A549 (cell line): ENCODE data around the gene RBMS3. TPM values are rescaled to one million over a fixed set of nuclear protein-coding genes. Genes with fewer than 3 reads are reported as not detected.

Source experiments
- ATAC-seq, 2 experiments: fragments of 200-7000 bp in 1 of 2; fragments of >200 bp in 1 of 2; cut with Nextera tagmentation in 1 of 2; cut with Tn5 transposase in 1 of 2; 3 replicates each; pipeline versions ENCODE4 v1.8.0 to v1.9.1; 2018 to 2020; ENCODE audit warnings: mild to moderate bottlenecking in 1 of 2, moderate library complexity in 1 of 2
- CTCF ChIA-PET: fragments of 300-600 bp; sonication (Branson Sonifier 250); formaldehyde crosslinking; extraction: SDS; loops from one replicate; lab custom pipeline; 2021; ENCODE audit warnings: antibody characterized with exemption, inconsistent platforms; lab: Yijun Ruan, JAX
- POLR2A ChIA-PET: fragments of 350-600 bp; formaldehyde crosslinking; extraction: SDS; loops from one replicate; lab custom pipeline; 2021; ENCODE audit warnings: antibody characterized with exemption, inconsistent platforms; lab: Yijun Ruan, JAX
- DNase-seq, 2 experiments: peaks; one replicate each; pipeline versions ENCODE4 v3.0.0 to v3.0.0-alpha.2; 2011 to 2016; ENCODE audit warnings: low read depth in 1 of 2, low spot score in 1 of 2
- FAIRE-seq: peaks from 2 replicates; lab custom pipeline; 2011; peaks lifted over from hg19 to GRCh38; lab: Jason Lieb, UNC
- H3K27ac ChIP-seq, 2 experiments: fragments of >200 bp; sonication (Bioruptor Twin); formaldehyde crosslinking; 3 replicates each; pipeline ENCODE4 v1.5.1; 2016 to 2017
- H3K4me1 ChIP-seq: fragments of >200 bp; sonication (Bioruptor Twin); formaldehyde crosslinking; 3 replicates; pipeline ENCODE4 v1.6.1; 2016
- H3K4me2 ChIP-seq: fragments of >200 bp; sonication (Bioruptor Twin); formaldehyde crosslinking; 3 replicates; pipeline ENCODE4 v1.6.1; 2016
- H3K4me3 ChIP-seq: fragments of >200 bp; sonication (Bioruptor Twin); formaldehyde crosslinking; 3 replicates; pipeline ENCODE4 v1.5.1; 2016
- H3K9me3 ChIP-seq: fragments of >200 bp; sonication (Bioruptor Twin); formaldehyde crosslinking; 3 replicates; pipeline ENCODE4 v1.6.1; 2016
- BHLHE40 ChIP-seq: IDR thresholded peaks from 2 replicates; pipeline ENCODE4 v1.6.1; 2012; ENCODE audit warnings: low read depth, low read length, inconsistent platforms
- CBX2 ChIP-seq: fragments of 200-600 bp; sonication (generic); IDR thresholded peaks from 2 replicates; pipeline ENCODE4 v1.6.1; 2016; ENCODE audit warnings: low read depth, mild to moderate bottlenecking, borderline replicate concordance
- EHF ChIP-seq: fragments of 250-450 bp; sonication (Bioruptor Pico); IDR thresholded peaks from 2 replicates; pipeline ENCODE4 v1.5.0; 2020; ENCODE audit warnings: mild to moderate bottlenecking
- GATA3 ChIP-seq: IDR thresholded peaks from 2 replicates; pipeline ENCODE4 v1.6.1; 2012; ENCODE audit warnings: borderline replicate concordance
- HEYL ChIP-seq: fragments of 250-450 bp; sonication (Bioruptor Pico); IDR thresholded peaks from 2 replicates; pipeline ENCODE4 v1.8.0; 2021; ENCODE audit warnings: mild to moderate bottlenecking, moderate library complexity
- HOXA7 ChIP-seq: fragments of 250-450 bp; sonication (Bioruptor Pico); IDR thresholded peaks from 2 replicates; pipeline ENCODE4 v1.5.0; 2020; ENCODE audit warnings: mild to moderate bottlenecking, moderate library complexity
- MAFK ChIP-seq: fragments of 450-650 bp; IDR thresholded peaks from 2 replicates; pipeline ENCODE4 v1.6.1; 2014; ENCODE audit not compliant: partially characterized antibody
- MAX ChIP-seq: IDR thresholded peaks from 2 replicates; pipeline ENCODE4 v1.6.1; 2012
- MAZ ChIP-seq: fragments of 150-350 bp; IDR thresholded peaks from 2 replicates; pipeline ENCODE4 v1.6.1; 2014; ENCODE audit warnings: antibody characterized with exemption, low read depth, low read length, borderline replicate concordance
- NFE2L2 ChIP-seq: fragments of 150-350 bp; conservative IDR thresholded peaks from 2 replicates; pipeline ENCODE4 v1.6.1; 2014; ENCODE audit warnings: low read length
- NPAS2 ChIP-seq: fragments of 250-450 bp; sonication (Bioruptor Pico); IDR thresholded peaks from 2 replicates; pipeline ENCODE4 v1.8.0; 2022; ENCODE audit warnings: mild to moderate bottlenecking, moderate library complexity, borderline replicate concordance
- POLR2AphosphoS2 ChIP-seq: conservative IDR thresholded peaks from 2 replicates; pipeline ENCODE4 v1.6.1; 2012; ENCODE audit warnings: low read length, improper control_type of control experiment, inconsistent platforms
- RAD21 ChIP-seq, 2 experiments: fragments of >200 bp in 1 of 2; sonication (Bioruptor Twin) in 1 of 2; formaldehyde crosslinking in 1 of 2; IDR thresholded peaks in 1 of 2; conservative IDR thresholded peaks in 1 of 2; 2 replicates in 1 of 2; 3 replicates in 1 of 2; pipeline ENCODE4 v1.6.1; 2012 to 2018; ENCODE audit warnings: inconsistent platforms in 1 of 2
- RNF2 ChIP-seq: fragments of 200-600 bp; sonication (generic); IDR thresholded peaks from 2 replicates; pipeline ENCODE4 v1.6.1; 2016; ENCODE audit warnings: low read depth, mild to moderate bottlenecking, antibody characterized with exemption, moderate library complexity, borderline replicate concordance
- SREBF2 ChIP-seq: fragments of 450-650 bp; IDR thresholded peaks from 2 replicates; pipeline ENCODE4 v1.6.1; 2014; ENCODE audit warnings: mild to moderate bottlenecking, moderate library complexity
- TFCP2L1 ChIP-seq: fragments of 250-450 bp; sonication (Bioruptor Pico); IDR thresholded peaks from 2 replicates; pipeline ENCODE4 v1.5.0; 2021; ENCODE audit warnings: mild to moderate bottlenecking
- TP53 ChIP-seq: fragments of 250-450 bp; sonication (Bioruptor Pico); IDR thresholded peaks from 2 replicates; pipeline ENCODE4 v1.5.0; 2021; ENCODE audit warnings: mild to moderate bottlenecking, moderate library complexity
- ZC3H11A ChIP-seq: fragments of 450-650 bp; IDR thresholded peaks from 2 replicates; pipeline ENCODE4 v1.6.1; 2014; ENCODE audit warnings: antibody characterized with exemption, mild to moderate bottlenecking
- ZSCAN20 ChIP-seq: fragments of 250-450 bp; sonication (Bioruptor Pico); IDR thresholded peaks from 2 replicates; pipeline ENCODE4 v1.8.0; 2022; ENCODE audit warnings: mild to moderate bottlenecking, moderate library complexity
- WGBS: methylation state at CpG from one replicate; pipeline ENCODE4 v1.1.6; 2017; ENCODE audit errors: missing lambda C conversion rate; 5-methylcytosine and 5-hydroxymethylcytosine counted together
- polyA plus RNA-seq, 4 experiments: library from polyadenylated mRNA; depleted of rRNA in 3 of 4; stranded (reverse); fragments of >200 nt; fragmentation: RNase III in 1 of 4; extraction: RNeasy Plus Mini Kit Qiagen cat#74134 plus additional on column Dnase treatment in 1 of 4; gene quantifications; 2 replicates in 3 of 4; 3 replicates in 1 of 4; pipeline ENCODE4 v1.2.3, GENCODE V29; 2011 to 2017
- TF ChIP-seq, protein P1 (sequence below): fragments of >200 bp; sonication (Bioruptor Twin); formaldehyde crosslinking; IDR thresholded peaks from 3 replicates; pipeline ENCODE4 v1.5.1; 2016
- TF ChIP-seq, protein P2 (sequence below): fragments of 250-450 bp; sonication (Bioruptor Pico); IDR thresholded peaks from 2 replicates; pipeline ENCODE4 v1.5.0; 2021; ENCODE audit warnings: mild to moderate bottlenecking, moderate library complexity, borderline replicate concordance
- TF ChIP-seq, protein P3 (sequence below): fragments of 150-350 bp; IDR thresholded peaks from 2 replicates; pipeline ENCODE4 v1.6.1; 2014; ENCODE audit warnings: low read depth, mild to moderate bottlenecking, low read length

Gene RBMS3
- polyA plus RNA-seq, 2 of the 4 experiments (the other 2 are of a cell fraction) = 0.92 to 4.1 TPM

DNA sequence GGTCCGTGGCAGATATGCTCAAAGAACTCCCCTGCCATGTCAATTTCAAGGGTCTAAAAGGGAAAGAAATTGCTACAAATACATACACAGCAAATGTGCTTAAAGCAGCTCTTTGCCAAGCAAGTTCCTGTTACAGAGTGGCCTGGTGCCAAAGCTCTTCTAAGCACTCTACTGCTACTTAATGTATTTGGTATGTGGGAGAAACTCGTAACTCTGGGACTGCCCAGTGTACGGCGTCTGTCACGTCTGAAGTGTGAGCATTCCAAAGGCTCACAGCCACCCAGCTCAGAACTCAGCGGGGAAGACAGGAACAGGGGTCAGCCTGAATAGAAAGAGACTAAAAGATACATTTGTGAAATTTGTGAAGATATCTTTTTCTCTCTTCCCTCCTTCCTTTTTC lies 54.6 kb downstream of the RBMS3 start:
- peak; percentile 51 to 89 for DNase-seq
- ChIA-PET CTCF (interaction anchor here (3.7 kb wide), 1 partner anchor 10 kb away, joined by 10 read pairs; no protein-coding TSS in a partner anchor), POLR2A (interaction anchor here (1.4 kb wide), 1 partner anchor 9 kb away, joined by 5 read pairs; no protein-coding TSS in a partner anchor)
- Histone ChIP-seq H3K27ac (peak overlapping the region; percentile 75 to 82), H3K4me2 (peak overlapping the region; percentile 88), H3K4me3 (peak overlapping the region; percentile 30), H3K9me3 (no peaks in the 10 kb centered on the region), H3K4me1 (peaks cover 54% of the 10 kb centered on the region)
- WGBS = under 1% methylated on average over 6 of the region's 6 CpGs
- TF ChIP-seq ZC3H11A = no peak
- peak; percentile 65 for TF ChIP-seq MAX
- peak; percentile 21; the same call in 1 of the 2 replicates for TF ChIP-seq GATA3
- TF ChIP-seq NFE2L2 = no peak
- peak; percentile 14 to 29; a peak in 2 of 5 replicates for TF ChIP-seq RAD21 (conservative IDR thresholded peaks at IDR 0.05 in 1 of 2, IDR thresholded peaks at IDR 0.05 in 1 of 2)
- TF ChIP-seq MAFK = peak; percentile 19
- ATAC-seq = peak; percentile 89 to 97
- peak; percentile 59 for FAIRE-seq

- TF ChIP-seq ZSCAN20 (CRISPR knock-in tag) (no peak), MAZ (no peak), MAFK (no peak), EHF (CRISPR knock-in tag) (no peak), HEYL (CRISPR knock-in tag) (no peak), POLR2AphosphoS2 (no peak), BHLHE40 (no peak), SREBF2 (no peak), TP53 (no peak), TFCP2L1 (CRISPR knock-in tag) (no peak), CBX2 (no peak), HOXA7 (no peak), RNF2 (no peak), NPAS2 (no peak)
- TF ChIP-seq, protein P1, sequence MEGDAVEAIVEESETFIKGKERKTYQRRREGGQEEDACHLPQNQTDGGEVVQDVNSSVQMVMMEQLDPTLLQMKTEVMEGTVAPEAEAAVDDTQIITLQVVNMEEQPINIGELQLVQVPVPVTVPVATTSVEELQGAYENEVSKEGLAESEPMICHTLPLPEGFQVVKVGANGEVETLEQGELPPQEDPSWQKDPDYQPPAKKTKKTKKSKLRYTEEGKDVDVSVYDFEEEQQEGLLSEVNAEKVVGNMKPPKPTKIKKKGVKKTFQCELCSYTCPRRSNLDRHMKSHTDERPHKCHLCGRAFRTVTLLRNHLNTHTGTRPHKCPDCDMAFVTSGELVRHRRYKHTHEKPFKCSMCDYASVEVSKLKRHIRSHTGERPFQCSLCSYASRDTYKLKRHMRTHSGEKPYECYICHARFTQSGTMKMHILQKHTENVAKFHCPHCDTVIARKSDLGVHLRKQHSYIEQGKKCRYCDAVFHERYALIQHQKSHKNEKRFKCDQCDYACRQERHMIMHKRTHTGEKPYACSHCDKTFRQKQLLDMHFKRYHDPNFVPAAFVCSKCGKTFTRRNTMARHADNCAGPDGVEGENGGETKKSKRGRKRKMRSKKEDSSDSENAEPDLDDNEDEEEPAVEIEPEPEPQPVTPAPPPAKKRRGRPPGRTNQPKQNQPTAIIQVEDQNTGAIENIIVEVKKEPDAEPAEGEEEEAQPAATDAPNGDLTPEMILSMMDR = no peak
- TF ChIP-seq, protein P2, sequence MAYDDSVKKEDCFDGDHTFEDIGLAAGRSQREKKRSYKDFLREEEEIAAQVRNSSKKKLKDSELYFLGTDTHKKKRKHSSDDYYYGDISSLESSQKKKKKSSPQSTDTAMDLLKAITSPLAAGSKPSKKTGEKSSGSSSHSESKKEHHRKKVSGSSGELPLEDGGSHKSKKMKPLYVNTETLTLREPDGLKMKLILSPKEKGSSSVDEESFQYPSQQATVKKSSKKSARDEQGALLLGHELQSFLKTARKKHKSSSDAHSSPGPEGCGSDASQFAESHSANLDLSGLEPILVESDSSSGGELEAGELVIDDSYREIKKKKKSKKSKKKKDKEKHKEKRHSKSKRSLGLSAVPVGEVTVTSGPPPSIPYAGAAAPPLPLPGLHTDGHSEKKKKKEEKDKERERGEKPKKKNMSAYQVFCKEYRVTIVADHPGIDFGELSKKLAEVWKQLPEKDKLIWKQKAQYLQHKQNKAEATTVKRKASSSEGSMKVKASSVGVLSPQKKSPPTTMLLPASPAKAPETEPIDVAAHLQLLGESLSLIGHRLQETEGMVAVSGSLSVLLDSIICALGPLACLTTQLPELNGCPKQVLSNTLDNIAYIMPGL = no peak
- TF ChIP-seq, protein P3, sequence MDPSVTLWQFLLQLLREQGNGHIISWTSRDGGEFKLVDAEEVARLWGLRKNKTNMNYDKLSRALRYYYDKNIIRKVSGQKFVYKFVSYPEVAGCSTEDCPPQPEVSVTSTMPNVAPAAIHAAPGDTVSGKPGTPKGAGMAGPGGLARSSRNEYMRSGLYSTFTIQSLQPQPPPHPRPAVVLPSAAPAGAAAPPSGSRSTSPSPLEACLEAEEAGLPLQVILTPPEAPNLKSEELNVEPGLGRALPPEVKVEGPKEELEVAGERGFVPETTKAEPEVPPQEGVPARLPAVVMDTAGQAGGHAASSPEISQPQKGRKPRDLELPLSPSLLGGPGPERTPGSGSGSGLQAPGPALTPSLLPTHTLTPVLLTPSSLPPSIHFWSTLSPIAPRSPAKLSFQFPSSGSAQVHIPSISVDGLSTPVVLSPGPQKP = no peak
- Histone ChIP-seq H3K4me1 (peaks cover 49% of the 10 kb centered on the region), H3K27ac (peak overlapping the region; percentile 75 to 82), H3K4me2 (peak overlapping the region; percentile 88), H3K9me3 (no peaks in the 10 kb centered on the region), H3K4me3 (peak overlapping the region; percentile 30)
- ATAC-seq (no peak), FAIRE-seq (no peak), DNase-seq (no peak)
- POLR2A ChIA-PET = no interaction called here
- WGBS = 46% methylated on average over 4 of the region's 4 CpGs
- CTCF ChIA-PET = interaction anchor here (3.7 kb wide), 1 partner anchor 11 kb away, joined by 10 read pairs; no protein-coding TSS in a partner anchor
Measured at GRCh38 chr3:29335943-29336342, 55.1 kb downstream of the RBMS3 start.
